HCT116 (cell line): Measurements from ENCODE around the gene CRIM1. TPM values are rescaled to one million over a fixed set of nuclear protein-coding genes. Genes with fewer than 3 reads are reported as not detected.

Experiments used
- ATAC-seq: fragments of 200-7000 bp; cut with Tn5 transposase; 2 replicates; pipeline ENCODE4 v1.9.1; 2020; ENCODE audit warnings: mild to moderate bottlenecking, moderate library complexity
- BruUV-seq: library from RNA; stranded (reverse); fragments of 400-500 nt; replicated peaks from 2 replicates; lab custom pipeline; 2021; lab: Mats Ljungman, UMichigan
- CTCF ChIA-PET: fragments of 300-600 bp; sonication (Branson Sonifier 250); formaldehyde crosslinking; loops from one replicate; lab custom pipeline; 2021; ENCODE audit warnings: antibody characterized with exemption; lab: Charles Lee
- POLR2A ChIA-PET: fragments of 300-600, 350-600 bp; sonication (Branson Sonifier 250); formaldehyde crosslinking; loops from one replicate; lab custom pipeline; 2021; ENCODE audit warnings: antibody characterized with exemption; lab: Charles Lee
- RAD21 ChIA-PET, 2 experiments: fragments of 300-600 bp; sonication (Branson Sonifier 250); formaldehyde crosslinking; loops; one replicate each; lab custom pipeline; 2023; ENCODE audit warnings: low total read pairs in 2 of 2; ENCODE audit not compliant: uncharacterized antibody in 2 of 2, unreplicated experiment in 2 of 2, low non-redundant PET in 1 of 2; lab: Charles Lee
- DNase-seq: peaks from one replicate; pipeline ENCODE4 v3.0.0-alpha.2; 2010; ENCODE audit warnings: low read depth, low spot score
- H2AFZ ChIP-seq: fragments of 200-600 bp; shearing (Covaris generic), sonication (generic); 2 replicates; pipeline ENCODE4 v1.6.1; 2017; ENCODE audit warnings: low read depth, mixed run types, mixed read lengths, antibody characterized with exemption, low read length; ENCODE audit not compliant: poor library complexity, severe bottlenecking
- H3K27ac ChIP-seq: 2 replicates; pipeline ENCODE4 v1.5.1; 2012; ENCODE audit warnings: low read depth, low read length
- H3K27me3 ChIP-seq: fragments of 200-600 bp; sonication (generic); 2 replicates; pipeline ENCODE4 v1.6.1; 2016; ENCODE audit warnings: mixed run types, low read length, mixed read lengths; ENCODE audit not compliant: insufficient read depth
- H3K36me3 ChIP-seq, 2 experiments: fragments of 200-500 bp in 1 of 2; fragments of 200-600 bp in 1 of 2; sonication (Bioruptor generic) in 1 of 2; sonication (generic) in 1 of 2; 2 replicates each; pipeline versions ENCODE4 v1.5.1 to v1.6.1; 2014 to 2016; ENCODE audit warnings: low read length in 2 of 2, inconsistent platforms in 1 of 2, mixed read lengths in 1 of 2, mixed run types in 1 of 2; ENCODE audit not compliant: insufficient read depth in 2 of 2, control insufficient read depth in 1 of 2
- H3K4me1 ChIP-seq, 2 experiments: fragments of 200-600 bp in 1 of 2; sonication (generic) in 1 of 2; 2 replicates each; pipeline versions ENCODE4 v1.5.1 to v1.6.1; 2012 to 2017; ENCODE audit warnings: low read length in 2 of 2, inconsistent platforms in 1 of 2, mild to moderate bottlenecking in 1 of 2, mixed read lengths in 1 of 2, mixed run types in 1 of 2, moderate library complexity in 1 of 2; ENCODE audit not compliant: insufficient read depth in 2 of 2, control insufficient read depth in 1 of 2
- H3K4me2 ChIP-seq: fragments of 200-600 bp; sonication (generic); 2 replicates; pipeline ENCODE4 v1.6.1; 2017; ENCODE audit warnings: mixed run types, low read length, mixed read lengths
- H3K4me3 ChIP-seq, 2 experiments: fragments of 200-600 bp in 1 of 2; sonication (generic) in 1 of 2; replicated peaks in 1 of 2; 2 replicates each; pipeline ENCODE4 v1.5.1; 2011 to 2016; ENCODE audit warnings: low read length in 2 of 2, control low read depth in 1 of 2, low read depth in 1 of 2, mild to moderate bottlenecking in 1 of 2, mixed read lengths in 1 of 2, mixed run types in 1 of 2
- H3K79me2 ChIP-seq: fragments of 200-600 bp; sonication (generic); 2 replicates; pipeline ENCODE4 v1.6.1; 2017; ENCODE audit warnings: mild to moderate bottlenecking, mixed run types, low read length, moderate library complexity, mixed read lengths; ENCODE audit not compliant: insufficient read depth
- H3K9ac ChIP-seq: fragments of 200-600 bp; sonication (generic); 2 replicates; pipeline ENCODE4 v1.6.1; 2016; ENCODE audit warnings: low read length, mixed read lengths
- H3K9me2 ChIP-seq: fragments of 200-600 bp; sonication (generic), shearing (Covaris generic); 2 replicates; pipeline ENCODE4 v1.6.1; 2017; ENCODE audit warnings: mixed run types, mild to moderate bottlenecking, moderate library complexity; ENCODE audit not compliant: insufficient read depth
- H3K9me3 ChIP-seq, 2 experiments: fragments of 200-500 bp in 1 of 2; fragments of 200-600 bp in 1 of 2; sonication (Bioruptor generic) in 1 of 2; sonication (generic) in 1 of 2; 2 replicates each; pipeline ENCODE4 v1.6.1; 2014 to 2017; ENCODE audit warnings: low read length in 2 of 2, mixed read lengths in 2 of 2, inconsistent platforms in 1 of 2, low read depth in 1 of 2, mild to moderate bottlenecking in 1 of 2, mixed run types in 1 of 2, moderate library complexity in 1 of 2; ENCODE audit not compliant: control insufficient read depth in 1 of 2, insufficient read depth in 1 of 2
- H4K20me1 ChIP-seq: fragments of 200-600 bp; sonication (generic), shearing (Covaris generic); 2 replicates; pipeline ENCODE4 v1.6.1; 2017; ENCODE audit warnings: mixed run types, mild to moderate bottlenecking, moderate library complexity; ENCODE audit not compliant: insufficient read depth
- CEBPB ChIP-seq: IDR thresholded peaks from 2 replicates; pipeline ENCODE4 v1.6.1; 2012; ENCODE audit warnings: low read depth
- EZH2phosphoT487 ChIP-seq: fragments of 200-600 bp; IDR thresholded peaks from 2 replicates; pipeline ENCODE4 v1.6.1; 2018; ENCODE audit warnings: antibody characterized with exemption, borderline replicate concordance
- SIN3A ChIP-seq: IDR thresholded peaks from 2 replicates; pipeline ENCODE4 v1.6.1; 2012; ENCODE audit warnings: low read depth
- SP1 ChIP-seq: IDR thresholded peaks from 2 replicates; pipeline ENCODE4 v1.6.1; 2012; ENCODE audit warnings: low read depth
- SRF ChIP-seq: IDR thresholded peaks from 2 replicates; pipeline ENCODE4 v1.6.1; 2012; ENCODE audit warnings: low read depth
- TCF7L2 ChIP-seq: IDR thresholded peaks from 2 replicates; pipeline ENCODE4 v1.7.0; 2011; ENCODE audit warnings: borderline replicate concordance, inconsistent platforms; ENCODE audit not compliant: insufficient read depth, insufficient read length; ENCODE audit errors: extremely low read depth
- YY1 ChIP-seq: IDR thresholded peaks from 2 replicates; pipeline ENCODE4 v1.6.1; 2011; ENCODE audit warnings: low read length, low read depth, moderate library complexity, mild to moderate bottlenecking; ENCODE audit not compliant: insufficient replicate concordance; ENCODE audit errors: extremely low read depth
- intact Hi-C: fragments of 100-400 bp; cut with micrococcal nuclease; formaldehyde crosslinking; loops from 2 replicates; pipeline ENCODE4 v1.10.0; 2022
- total RNA-seq: library from RNA; stranded (reverse); gene quantifications from one replicate; pipeline ENCODE4 v1.2.1, GENCODE V29; 2021; ENCODE audit not compliant: unreplicated experiment
- TF ChIP-seq, protein P1 (sequence below): IDR thresholded peaks from 2 replicates; pipeline ENCODE4 v1.6.1; 2012
- TF ChIP-seq, protein P2 (sequence below): IDR thresholded peaks from 2 replicates; pipeline ENCODE4 v1.6.1; 2012; ENCODE audit warnings: low read depth

CRIM1 gene
- total RNA-seq, 1 experiment from 2014 or later = 27.2 TPM

DNA sequence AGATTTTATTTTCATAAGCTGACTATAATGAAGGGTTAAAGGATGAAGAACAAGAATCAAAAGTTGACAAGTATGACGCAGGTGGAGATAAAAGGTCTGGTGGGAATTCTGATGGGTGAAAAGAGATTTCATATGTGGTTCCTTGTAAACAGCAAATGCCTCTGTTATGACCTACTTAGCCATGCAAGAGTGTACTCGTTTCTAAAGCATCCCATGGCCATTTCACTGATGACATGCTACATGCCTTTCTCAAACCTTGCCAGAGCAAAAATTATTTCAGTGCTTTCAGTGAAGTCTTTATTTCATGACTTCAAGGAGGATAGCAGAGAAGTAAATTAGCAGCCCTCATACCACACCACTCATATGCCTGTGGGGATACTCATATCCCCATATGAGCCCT lies 170.6 kb downstream of the CRIM1 start:
- POLR2A ChIA-PET = no interaction called here
- H3K9me2 ChIP-seq = no peaks in the 10 kb centered on the region

More for the DNA sequence above, 170.6 kb downstream of the CRIM1 start:
- ATAC-seq (no peak), DNase-seq (no peak)
- peaks cover 0 to 6% of the 10 kb centered on the region in 2 experiments; a peak in 1 of 4 replicates for H3K36me3 ChIP-seq
- no peak overlapping the region for H3K9ac ChIP-seq
- no peak overlapping the region for H3K4me2 ChIP-seq
- CTCF ChIA-PET = no interaction called here
- H3K79me2 ChIP-seq = no peaks in the 10 kb centered on the region
- TF ChIP-seq YY1 (no peak), EZH2phosphoT487 (no peak), SIN3A (no peak), SP1 (no peak), TCF7L2 (no peak), SRF (no peak), CEBPB (no peak)
- TF ChIP-seq, protein P1, sequence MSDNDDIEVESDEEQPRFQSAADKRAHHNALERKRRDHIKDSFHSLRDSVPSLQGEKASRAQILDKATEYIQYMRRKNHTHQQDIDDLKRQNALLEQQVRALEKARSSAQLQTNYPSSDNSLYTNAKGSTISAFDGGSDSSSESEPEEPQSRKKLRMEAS = no peak
- TF ChIP-seq, protein P2, sequence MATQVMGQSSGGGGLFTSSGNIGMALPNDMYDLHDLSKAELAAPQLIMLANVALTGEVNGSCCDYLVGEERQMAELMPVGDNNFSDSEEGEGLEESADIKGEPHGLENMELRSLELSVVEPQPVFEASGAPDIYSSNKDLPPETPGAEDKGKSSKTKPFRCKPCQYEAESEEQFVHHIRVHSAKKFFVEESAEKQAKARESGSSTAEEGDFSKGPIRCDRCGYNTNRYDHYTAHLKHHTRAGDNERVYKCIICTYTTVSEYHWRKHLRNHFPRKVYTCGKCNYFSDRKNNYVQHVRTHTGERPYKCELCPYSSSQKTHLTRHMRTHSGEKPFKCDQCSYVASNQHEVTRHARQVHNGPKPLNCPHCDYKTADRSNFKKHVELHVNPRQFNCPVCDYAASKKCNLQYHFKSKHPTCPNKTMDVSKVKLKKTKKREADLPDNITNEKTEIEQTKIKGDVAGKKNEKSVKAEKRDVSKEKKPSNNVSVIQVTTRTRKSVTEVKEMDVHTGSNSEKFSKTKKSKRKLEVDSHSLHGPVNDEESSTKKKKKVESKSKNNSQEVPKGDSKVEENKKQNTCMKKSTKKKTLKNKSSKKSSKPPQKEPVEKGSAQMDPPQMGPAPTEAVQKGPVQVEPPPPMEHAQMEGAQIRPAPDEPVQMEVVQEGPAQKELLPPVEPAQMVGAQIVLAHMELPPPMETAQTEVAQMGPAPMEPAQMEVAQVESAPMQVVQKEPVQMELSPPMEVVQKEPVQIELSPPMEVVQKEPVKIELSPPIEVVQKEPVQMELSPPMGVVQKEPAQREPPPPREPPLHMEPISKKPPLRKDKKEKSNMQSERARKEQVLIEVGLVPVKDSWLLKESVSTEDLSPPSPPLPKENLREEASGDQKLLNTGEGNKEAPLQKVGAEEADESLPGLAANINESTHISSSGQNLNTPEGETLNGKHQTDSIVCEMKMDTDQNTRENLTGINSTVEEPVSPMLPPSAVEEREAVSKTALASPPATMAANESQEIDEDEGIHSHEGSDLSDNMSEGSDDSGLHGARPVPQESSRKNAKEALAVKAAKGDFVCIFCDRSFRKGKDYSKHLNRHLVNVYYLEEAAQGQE = no peak
- TF ChIP-seq, all 23 proteins: peak for 0
- no peaks in the 10 kb centered on the region for H3K9me3 ChIP-seq
- BruUV-seq = no TSS peak
- no peak overlapping the region for H3K4me3 ChIP-seq
- no peak overlapping the region for H2AFZ ChIP-seq
- H4K20me1 ChIP-seq = no peaks in the 10 kb centered on the region
- intact Hi-C loops = no loop called here
- RAD21 ChIA-PET = no interaction called here
- H3K27me3 ChIP-seq = no peaks in the 10 kb centered on the region
- no peak overlapping the region for H3K27ac ChIP-seq
- H3K4me1 ChIP-seq = no peaks in the 10 kb centered on the region
